Trophoblast cell (in vitro differentiated cells and primary cell): ENCODE results near the gene FOXA3.

Source experiments
- DNase-seq, 2 donors: peaks; one replicate each; pipeline ENCODE4 v3.0.0-alpha.2; 2016
- H2AFZ ChIP-seq: 2 replicates; pipeline ENCODE4 v1.6.1; 2013; ENCODE audit warnings: low read length, moderate library complexity, mild to moderate bottlenecking; ENCODE audit not compliant: insufficient read depth, poor library complexity
- H2AK5ac ChIP-seq: 2 replicates; pipeline ENCODE4 v1.6.1; 2013; ENCODE audit warnings: mild to moderate bottlenecking, low read length
- H2BK120ac ChIP-seq: 2 replicates; pipeline ENCODE4 v1.6.1; 2013; ENCODE audit warnings: low read length, mild to moderate bottlenecking, moderate library complexity; ENCODE audit not compliant: insufficient read depth, poor library complexity
- H2BK12ac ChIP-seq: 2 replicates; pipeline ENCODE4 v1.6.1; 2013; ENCODE audit warnings: mild to moderate bottlenecking, low read length, moderate library complexity
- H2BK5ac ChIP-seq: 2 replicates; pipeline ENCODE4 v1.6.1; 2013; ENCODE audit warnings: low read length, low read depth, moderate library complexity, mild to moderate bottlenecking; ENCODE audit not compliant: poor library complexity
- H3K14ac ChIP-seq: 2 replicates; pipeline ENCODE4 v1.6.1; 2013; ENCODE audit warnings: mild to moderate bottlenecking, low read length
- H3K18ac ChIP-seq: 2 replicates; pipeline ENCODE4 v1.6.1; 2013; ENCODE audit warnings: mild to moderate bottlenecking, low read length
- H3K23ac ChIP-seq: 2 replicates; pipeline ENCODE4 v1.6.1; 2013; ENCODE audit warnings: low read length
- H3K27ac ChIP-seq: 2 replicates; pipeline ENCODE4 v1.5.1; 2013; ENCODE audit warnings: low read depth, mild to moderate bottlenecking, inconsistent platforms, low read length, moderate library complexity
- H3K27me3 ChIP-seq: 2 replicates; pipeline ENCODE4 v1.6.1; 2013; ENCODE audit warnings: inconsistent platforms, mild to moderate bottlenecking, low read length, moderate library complexity; ENCODE audit not compliant: insufficient read depth
- H3K36me3 ChIP-seq, 2 experiments: 1 replicate in 1 of 2; 2 replicates in 1 of 2; pipeline ENCODE4 v1.6.1; 2013; ENCODE audit warnings: low read length in 2 of 2, mild to moderate bottlenecking in 2 of 2, moderate library complexity in 1 of 2; ENCODE audit not compliant: insufficient read depth in 2 of 2, control insufficient read depth in 1 of 2
- H3K4ac ChIP-seq: 2 replicates; pipeline ENCODE4 v1.6.1; 2013; ENCODE audit warnings: low read depth, mild to moderate bottlenecking, low read length, moderate library complexity
- H3K4me1 ChIP-seq, 2 experiments: 1 replicate in 1 of 2; 2 replicates in 1 of 2; pipeline ENCODE4 v1.6.1; 2013; ENCODE audit warnings: low read length in 2 of 2, mild to moderate bottlenecking in 2 of 2, moderate library complexity in 1 of 2; ENCODE audit not compliant: insufficient read depth in 2 of 2, control insufficient read depth in 1 of 2
- H3K4me2 ChIP-seq: 2 replicates; pipeline ENCODE4 v1.6.1; 2013; ENCODE audit warnings: inconsistent platforms, mild to moderate bottlenecking, low read length, moderate library complexity
- H3K4me3 ChIP-seq: 2 replicates; pipeline ENCODE4 v1.5.1; 2013; ENCODE audit warnings: mild to moderate bottlenecking, low read depth, low read length, inconsistent platforms
- H3K79me1 ChIP-seq: one replicate; pipeline ENCODE4 v1.6.1; 2013; ENCODE audit warnings: low read length
- H3K79me2 ChIP-seq: 2 replicates; pipeline ENCODE4 v1.6.1; 2013; ENCODE audit warnings: low read length, mild to moderate bottlenecking; ENCODE audit not compliant: control insufficient read depth, insufficient read depth, poor library complexity
- H3K9ac ChIP-seq: 2 replicates; pipeline ENCODE4 v1.6.1; 2013; ENCODE audit warnings: mild to moderate bottlenecking, low read length
- H3K9me3 ChIP-seq: 2 replicates; pipeline ENCODE4 v1.6.1; 2013; ENCODE audit warnings: low read depth, mild to moderate bottlenecking, control low read depth, inconsistent platforms, low read length; ENCODE audit not compliant: insufficient read depth
- H4K12ac ChIP-seq: 2 replicates; pipeline ENCODE4 v1.6.1; 2013; ENCODE audit warnings: low read depth, mild to moderate bottlenecking, low read length, moderate library complexity
- H4K8ac ChIP-seq: 2 replicates; pipeline ENCODE4 v1.6.1; 2013; ENCODE audit warnings: low read depth, mild to moderate bottlenecking, low read length, moderate library complexity
- H4K91ac ChIP-seq: one replicate; pipeline ENCODE4 v1.6.1; 2013; ENCODE audit warnings: low read depth, mild to moderate bottlenecking, low read length, moderate library complexity
- WGBS: extraction: QIAGEN DNeasy Blood & Tissue Kit; methylation state at CpG from one replicate; pipeline ENCODE4 v1.1.7; 2013; ENCODE audit warnings: missing lambda C conversion rate; ENCODE audit not compliant: insufficient read length, insufficient coverage; ENCODE audit errors: extremely low coverage; 5-methylcytosine and 5-hydroxymethylcytosine counted together

The FOXA3 gene

DNA sequence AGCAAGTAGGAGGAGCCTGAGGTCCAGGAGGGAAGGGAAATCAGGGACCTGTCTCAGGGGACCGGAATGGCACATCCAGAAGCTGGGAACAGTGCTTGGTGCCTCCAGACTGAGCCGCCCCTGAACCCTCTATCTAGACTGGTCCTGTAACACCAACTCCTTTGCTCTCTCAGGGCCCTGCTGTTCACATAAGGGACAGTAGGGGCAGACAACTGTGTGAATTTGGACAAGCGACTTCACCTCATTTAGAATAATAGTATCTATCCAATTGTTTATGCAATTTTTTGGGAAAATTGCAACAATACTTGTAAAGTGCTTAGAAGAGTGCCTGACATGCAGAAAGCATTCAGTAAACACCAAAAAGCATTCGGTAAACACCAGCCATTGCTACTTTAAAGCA lies 15.2 kb upstream of the FOXA3 start:
- H2BK120ac ChIP-seq = no peak overlapping the region
- H3K79me2 ChIP-seq = no peaks in the 10 kb centered on the region
- H2AFZ ChIP-seq = no peak overlapping the region
- H3K4me2 ChIP-seq = no peak overlapping the region
- no peak overlapping the region for H4K12ac ChIP-seq
- peaks cover 58 to 73% of the 10 kb centered on the region in 2 experiments for H3K36me3 ChIP-seq
- H3K18ac ChIP-seq = no peak overlapping the region
- H2BK5ac ChIP-seq = no peak overlapping the region
- H4K8ac ChIP-seq = no peak overlapping the region
- WGBS = no CpG with 5 or more reads among the region's 4 CpGs
- DNase-seq = no peak
- H3K27me3 ChIP-seq = no peaks in the 10 kb centered on the region
- H3K4me3 ChIP-seq = no peak overlapping the region
- no peak overlapping the region for H3K23ac ChIP-seq
- no peak overlapping the region for H3K27ac ChIP-seq
- no peaks in the 10 kb centered on the region for H3K9me3 ChIP-seq
- no peak overlapping the region for H3K4ac ChIP-seq
- no peak overlapping the region for H4K91ac ChIP-seq
- no peaks in the 10 kb centered on the region for H3K79me1 ChIP-seq
- H3K14ac ChIP-seq = no peak overlapping the region
- no peak overlapping the region for H2BK12ac ChIP-seq
- no peaks in the 10 kb centered on the region for H3K4me1 ChIP-seq
- no peak overlapping the region for H3K9ac ChIP-seq
- no peak overlapping the region for H2AK5ac ChIP-seq

- no peak overlapping the region for H4K91ac ChIP-seq
- no peak overlapping the region for H3K23ac ChIP-seq
- no peak overlapping the region for H3K27ac ChIP-seq
- H4K8ac ChIP-seq = no peak overlapping the region
- H3K4me2 ChIP-seq = no peak overlapping the region
- H3K4me1 ChIP-seq = no peaks in the 10 kb centered on the region
- H3K9ac ChIP-seq = no peak overlapping the region
- no CpG with 5 or more reads among the region's 10 CpGs for WGBS
- H3K18ac ChIP-seq = no peak overlapping the region
- no peaks in the 10 kb centered on the region for H3K79me1 ChIP-seq
- no peak overlapping the region for H3K14ac ChIP-seq
- DNase-seq = peak; percentile 65 to 73
- no peak overlapping the region for H4K12ac ChIP-seq
- H3K4me3 ChIP-seq = no peak overlapping the region
- no peak overlapping the region for H2BK12ac ChIP-seq
- no peaks in the 10 kb centered on the region for H3K27me3 ChIP-seq
- peaks cover 61 to 73% of the 10 kb centered on the region in 2 experiments for H3K36me3 ChIP-seq
- H3K9me3 ChIP-seq = peaks cover 2% of the 10 kb centered on the region
- H2AFZ ChIP-seq = no peak overlapping the region
- no peaks in the 10 kb centered on the region for H3K79me2 ChIP-seq
- no peak overlapping the region for H2AK5ac ChIP-seq
- H2BK5ac ChIP-seq = no peak overlapping the region
- H2BK120ac ChIP-seq = no peak overlapping the region
- no peak overlapping the region for H3K4ac ChIP-seq
These were observed 11.9 kb upstream of the FOXA3 start for GRCh38 chr19:45852145-45852750.

DNA sequence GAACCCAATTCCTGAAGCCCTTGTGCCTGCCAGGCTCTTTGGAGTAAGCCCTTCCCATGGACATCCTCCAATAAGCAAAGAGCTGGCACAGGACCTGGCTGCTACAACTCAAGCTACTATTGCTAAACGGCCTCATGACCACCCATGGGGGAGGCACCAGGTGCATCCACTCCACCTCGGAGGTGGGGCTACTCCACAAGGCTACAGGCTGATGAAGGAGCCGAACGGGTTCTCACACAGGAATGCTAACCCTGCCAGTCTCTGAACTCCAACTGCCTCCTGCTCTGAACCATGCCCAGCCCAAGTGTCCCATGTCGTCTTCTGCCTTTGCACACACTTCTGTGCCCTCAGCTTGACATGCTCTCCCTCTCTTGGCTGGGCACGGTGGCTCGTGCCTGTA lies 11.1 kb upstream of the FOXA3 start:
- Histone ChIP-seq H3K36me3 (peaks cover 55 to 67% of the 10 kb centered on the region in 2 experiments), H3K4me3 (no peak overlapping the region), H3K18ac (no peak overlapping the region), H4K91ac (no peak overlapping the region), H2AFZ (no peak overlapping the region), H3K23ac (no peak overlapping the region), H2AK5ac (no peak overlapping the region), H3K4me2 (no peak overlapping the region), H3K14ac (no peak overlapping the region), H2BK12ac (no peak overlapping the region), H2BK120ac (no peak overlapping the region), H3K9me3 (peaks cover 2% of the 10 kb centered on the region), H3K27ac (no peak overlapping the region), H3K79me2 (no peaks in the 10 kb centered on the region), H3K4me1 (no peaks in the 10 kb centered on the region), H3K9ac (no peak overlapping the region), H4K8ac (no peak overlapping the region), H4K12ac (no peak overlapping the region), H2BK5ac (no peak overlapping the region), H3K4ac (no peak overlapping the region), H3K79me1 (no peaks in the 10 kb centered on the region), H3K27me3 (no peaks in the 10 kb centered on the region)
- no CpG with 5 or more reads among the region's 7 CpGs for WGBS
- DNase-seq = peak; percentile 53 to 55

- H3K27ac ChIP-seq = no peak overlapping the region
- no peak overlapping the region for H2BK120ac ChIP-seq
- no peaks in the 10 kb centered on the region for H3K27me3 ChIP-seq
- no peak overlapping the region for H2BK12ac ChIP-seq
- H3K23ac ChIP-seq = no peak overlapping the region
- H2AK5ac ChIP-seq = no peak overlapping the region
- peaks cover 49 to 59% of the 10 kb centered on the region in 2 experiments for H3K36me3 ChIP-seq
- no peak for DNase-seq
- H4K91ac ChIP-seq = no peak overlapping the region
- H3K4me1 ChIP-seq = no peaks in the 10 kb centered on the region
- H3K9me3 ChIP-seq = peaks cover 2% of the 10 kb centered on the region
- WGBS = no CpG with 5 or more reads among the region's 16 CpGs
- H3K79me2 ChIP-seq = no peaks in the 10 kb centered on the region
- H2AFZ ChIP-seq = no peak overlapping the region
- no peak overlapping the region for H4K8ac ChIP-seq
- H3K14ac ChIP-seq = no peak overlapping the region
- H3K4ac ChIP-seq = no peak overlapping the region
- no peak overlapping the region for H4K12ac ChIP-seq
- peak overlapping the region; percentile 2 for H3K4me3 ChIP-seq
- H3K9ac ChIP-seq = no peak overlapping the region
- H3K79me1 ChIP-seq = no peaks in the 10 kb centered on the region
- no peak overlapping the region for H2BK5ac ChIP-seq
- no peak overlapping the region for H3K4me2 ChIP-seq
- no peak overlapping the region for H3K18ac ChIP-seq
These were observed 9.9 kb upstream of the FOXA3 start for GRCh38 chr19:45854167-45854778.
